HG02884 (cell line): Measurements from ENCODE around the gene TMEM63A.
A peak's percentile ranks its signal among the peaks of the same experiment; 100 is the strongest.
"Not testable (repeated sequence)": the region's sequence is repeated elsewhere in the genome, so short reads cannot be mapped to it uniquely, and the experiment has no call there.

ENCODE experiments used
- ATAC-seq: cut with Tn5 transposase; IDR thresholded peaks from one replicate; pipeline ENCODE4 v1.9.1; 2021; ENCODE audit warnings: mild to moderate bottlenecking, moderate library complexity; ENCODE audit not compliant: unreplicated experiment

Gene TMEM63A

GRCh38 chr1:225909477-225909876, 27.3 kb upstream of the TMEM63A start:
- no peak for ATAC-seq

DNA sequence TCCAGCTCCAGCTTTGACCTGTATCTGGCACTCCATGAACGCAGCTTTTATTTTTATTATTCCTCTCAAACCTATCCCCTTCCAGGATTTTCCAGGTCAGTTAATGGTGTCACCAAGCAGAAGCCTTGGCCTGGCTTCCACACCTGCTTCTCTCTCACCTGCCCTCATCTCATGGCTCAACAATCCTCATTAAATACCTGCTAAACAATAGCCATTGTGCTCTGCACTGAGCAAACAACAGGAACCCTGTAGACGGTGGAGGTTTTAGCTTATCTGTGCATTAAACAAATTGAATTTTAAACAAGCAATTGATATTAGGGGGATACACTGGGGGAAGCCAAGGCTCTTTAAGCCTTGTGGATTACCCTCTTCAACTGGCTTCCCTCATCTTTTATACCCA, 26.6 kb upstream of the TMEM63A start:
- ATAC-seq, result no peak

DNA sequence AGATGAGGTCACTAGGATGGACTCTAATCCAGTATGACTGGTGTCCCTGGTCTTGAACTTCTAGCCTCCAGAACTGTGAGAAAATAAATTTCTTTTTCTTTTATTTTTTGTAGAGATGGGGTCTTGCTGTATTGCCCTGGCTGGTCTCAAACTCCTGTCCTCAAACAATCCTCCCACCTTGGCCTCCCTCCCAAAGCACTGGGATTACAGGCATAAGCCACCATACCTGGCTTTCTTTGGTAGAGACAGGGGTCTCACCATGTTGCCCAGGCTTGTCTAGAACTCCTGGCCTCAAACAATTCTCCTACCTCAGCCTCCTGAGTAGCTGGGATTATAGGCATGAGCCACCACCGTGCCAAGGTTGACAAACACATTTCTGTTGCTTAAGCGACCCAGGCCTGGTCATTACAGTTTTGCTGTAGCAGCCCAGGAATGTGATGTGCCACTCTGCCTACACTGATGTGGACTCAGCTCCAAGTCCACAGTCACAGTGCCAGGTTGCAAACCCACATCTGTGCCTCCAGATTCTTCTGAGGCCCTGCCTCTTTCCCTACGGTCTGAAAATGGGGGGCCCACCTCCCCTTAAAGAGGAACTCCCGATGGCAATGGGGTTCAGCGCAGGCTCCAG, 25.9 kb upstream of the TMEM63A start:
- ATAC-seq, result no peak

- ATAC-seq, result no peak
Measured at GRCh38 chr1:225907341-225907740, 25.2 kb upstream of the TMEM63A start.

DNA sequence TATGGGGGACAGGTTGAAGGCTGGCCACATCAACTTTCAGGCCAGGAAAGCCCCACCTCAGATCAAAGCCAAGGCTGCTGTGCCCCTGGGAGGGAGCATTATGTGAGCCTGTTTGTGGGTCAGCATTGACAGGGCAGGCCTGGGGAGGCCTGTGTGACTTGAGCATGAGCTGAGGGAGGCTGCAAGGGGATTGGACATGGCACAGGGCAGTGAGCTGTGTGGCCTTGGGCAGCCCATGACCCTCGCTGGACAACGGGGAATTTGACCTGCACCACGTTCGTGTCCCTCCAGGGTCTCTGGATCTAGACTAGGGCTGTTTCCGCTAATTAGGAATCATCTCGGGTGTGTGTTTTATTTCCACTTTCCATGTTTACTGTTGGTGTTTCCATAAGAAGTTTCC, 24.3 kb upstream of the TMEM63A start:
- ATAC-seq, result no peak

DNA sequence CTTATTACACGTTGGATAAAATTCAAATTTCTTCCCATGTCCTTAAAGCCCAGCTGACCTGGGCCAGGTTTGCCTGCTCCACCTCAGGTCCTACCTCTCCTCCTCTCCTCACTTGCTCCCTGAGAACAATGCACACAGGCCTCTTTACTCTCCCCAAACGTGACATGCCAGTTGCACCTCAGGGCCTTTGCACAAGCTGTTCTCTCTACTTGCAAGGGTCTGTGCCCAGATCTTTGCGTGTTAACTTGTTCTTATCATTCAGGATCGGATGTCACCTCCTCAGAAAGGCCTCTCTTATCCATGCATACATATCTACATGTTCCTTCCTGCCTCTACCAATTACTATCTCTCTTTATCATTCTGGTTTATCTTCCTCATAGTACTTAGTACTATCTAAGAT, 21.4 kb upstream of the TMEM63A start:
- ATAC-seq, result no peak

- ATAC-seq, result no peak
Measured at GRCh38 chr1:225899044-225899925, 17.1 kb upstream of the TMEM63A start.

DNA sequence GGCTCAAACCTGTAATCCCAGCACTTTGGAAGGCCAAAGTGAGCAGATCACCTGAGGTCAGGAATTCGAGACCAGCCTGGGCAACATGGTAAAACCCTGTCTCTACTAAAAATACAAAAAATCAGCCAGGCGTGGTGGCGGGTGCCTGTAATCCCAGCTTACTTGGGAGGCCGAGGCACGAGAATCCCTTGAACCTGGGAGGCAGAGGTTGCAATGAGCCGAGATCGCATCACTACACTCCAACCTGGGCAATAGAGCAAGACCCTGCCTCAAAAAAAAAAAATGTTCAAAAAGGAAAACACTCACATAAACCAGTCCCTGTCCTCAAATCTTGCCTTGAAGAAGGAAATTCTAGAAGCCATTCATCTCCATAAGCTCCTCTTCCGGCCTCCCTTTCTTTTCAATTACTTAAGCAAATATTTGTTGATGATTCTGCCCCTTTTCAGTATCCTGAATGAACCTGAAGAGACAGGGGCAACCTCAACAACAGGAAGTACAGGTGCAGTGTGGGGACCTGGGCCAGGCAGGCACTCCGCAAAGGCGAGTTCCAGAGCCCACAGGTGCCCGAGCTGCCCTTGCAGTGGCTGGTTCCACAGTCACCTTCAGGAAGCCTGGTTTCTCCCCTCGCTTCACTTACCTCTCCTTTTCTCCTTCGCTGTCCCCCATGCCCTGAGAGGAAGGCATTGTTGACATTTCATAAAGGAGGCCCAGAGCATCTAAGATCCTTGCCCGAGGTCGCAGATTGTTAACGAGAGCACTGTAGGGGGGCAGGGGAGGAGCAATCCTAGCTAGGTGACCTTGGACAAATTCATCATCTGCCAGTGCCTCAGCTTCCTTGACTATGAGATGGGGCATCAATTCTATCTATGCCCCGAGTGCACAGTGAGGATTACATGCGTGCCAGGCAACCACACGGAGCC, 15.7 kb upstream of the TMEM63A start:
- ATAC-seq, result no peak

DNA sequence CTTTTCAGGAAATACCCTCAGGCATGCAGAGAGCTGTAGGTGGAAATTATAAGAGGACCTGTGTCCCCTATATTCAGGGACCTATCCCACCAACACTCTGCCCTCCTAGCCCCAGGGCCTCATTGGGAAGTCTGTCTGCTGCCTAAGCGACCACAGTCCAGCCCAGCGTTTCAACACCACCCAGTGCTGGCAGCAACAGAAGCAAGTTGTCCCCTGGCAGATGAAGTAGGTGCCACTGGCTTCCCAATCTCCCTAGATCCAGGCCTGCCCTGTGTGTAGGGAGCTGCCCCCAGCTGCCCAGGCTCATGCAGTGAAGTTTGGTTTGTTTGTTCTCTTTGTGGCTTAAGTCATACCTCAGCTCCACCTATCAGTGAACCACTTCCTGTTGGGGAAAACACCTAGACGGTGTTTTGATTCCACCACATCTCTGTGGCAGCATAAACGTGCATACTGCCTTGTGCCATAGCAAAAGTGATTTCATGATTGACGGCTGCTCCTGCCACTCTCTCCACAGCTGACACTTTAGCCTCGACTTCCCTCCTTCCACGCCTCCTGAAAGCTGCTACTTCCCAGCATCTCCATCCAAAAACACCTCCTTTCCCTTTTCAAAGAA, 14.9 kb upstream of the TMEM63A start:
- peak; percentile 100 for ATAC-seq

- ATAC-seq, result no peak
Measured at GRCh38 chr1:225896494-225896893, 14.3 kb upstream of the TMEM63A start.

- no peak for ATAC-seq
Measured at GRCh38 chr1:225892307-225892706, 10.1 kb upstream of the TMEM63A start.

DNA sequence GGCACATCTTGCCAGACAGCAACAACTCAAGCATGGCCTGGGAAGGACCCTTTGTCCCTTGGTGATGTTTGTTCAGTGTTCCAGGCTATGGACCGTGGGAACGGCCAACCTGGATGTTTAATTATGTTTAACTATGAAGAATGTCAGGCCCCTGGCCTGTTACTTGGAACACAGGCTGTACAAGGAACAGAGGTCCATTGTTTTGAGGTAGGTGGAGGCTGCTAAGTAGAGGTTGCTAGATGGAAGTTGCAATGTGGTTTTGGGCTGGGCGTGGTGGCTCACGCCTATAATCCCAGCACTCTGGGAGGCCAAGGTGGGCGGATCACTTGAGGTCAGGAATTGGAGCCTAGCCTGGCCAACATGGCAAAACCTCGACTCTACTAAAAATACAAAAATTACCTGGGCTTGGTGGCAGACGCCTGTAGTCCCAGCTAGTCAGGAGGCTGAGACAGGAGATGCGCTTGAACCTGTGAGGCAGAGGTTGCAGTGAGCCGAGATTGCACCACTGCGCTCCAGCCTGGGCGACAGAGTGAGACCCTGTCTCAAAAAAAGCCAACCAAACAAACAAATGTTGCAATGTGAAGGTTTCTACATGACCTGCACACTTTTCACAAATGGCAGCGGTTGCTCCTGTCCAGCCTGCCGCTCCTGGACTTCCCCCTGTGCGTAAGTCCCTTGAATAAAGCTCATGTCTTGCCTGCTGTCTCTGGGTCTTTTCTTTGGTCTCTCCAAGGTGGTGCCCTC, 9.2 kb upstream of the TMEM63A start:
- ATAC-seq, result no peak

DNA sequence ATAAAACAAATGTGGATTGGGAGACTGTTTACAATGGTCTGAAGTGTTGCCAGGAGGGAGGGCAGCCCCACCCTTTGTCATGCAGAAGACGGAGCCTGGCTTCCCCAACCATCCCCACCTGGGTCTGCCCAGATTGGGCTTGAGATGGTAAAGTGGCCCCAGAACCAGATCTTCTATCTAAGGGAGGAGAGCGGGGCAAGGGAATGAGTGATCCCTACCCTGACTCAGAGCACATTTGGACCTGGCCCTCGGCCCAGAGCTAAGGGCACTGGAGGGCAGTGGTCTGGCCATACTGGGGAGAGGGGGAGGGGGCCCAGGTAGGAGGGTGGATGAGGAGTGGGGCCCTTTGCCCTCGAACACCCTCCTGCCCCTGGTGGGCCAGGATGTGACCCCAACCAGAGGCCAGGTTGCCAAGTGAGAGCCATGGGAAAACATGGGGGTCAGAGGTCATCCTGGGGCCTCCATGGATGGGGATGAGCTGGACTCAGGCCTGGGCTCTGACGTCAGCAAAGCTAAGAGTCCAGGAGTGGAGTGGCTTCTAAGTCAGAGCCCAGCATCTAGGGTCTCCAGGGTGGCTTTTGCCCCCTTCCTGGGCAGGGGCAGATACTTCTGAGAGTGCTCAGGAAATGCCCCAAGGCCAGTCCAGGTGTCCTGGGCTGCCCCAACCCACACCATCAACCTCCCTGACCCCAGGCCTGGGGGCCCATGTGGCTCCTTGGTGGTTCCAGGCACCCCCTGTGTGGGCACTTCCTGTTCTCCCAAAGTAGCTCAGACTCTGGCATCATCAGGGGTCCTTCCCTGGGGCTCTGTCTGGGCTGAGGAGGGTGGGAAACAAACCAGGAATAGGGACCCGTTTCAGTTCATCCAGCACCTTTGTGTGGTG, 8.4 kb upstream of the TMEM63A start:
- no peak for ATAC-seq

DNA sequence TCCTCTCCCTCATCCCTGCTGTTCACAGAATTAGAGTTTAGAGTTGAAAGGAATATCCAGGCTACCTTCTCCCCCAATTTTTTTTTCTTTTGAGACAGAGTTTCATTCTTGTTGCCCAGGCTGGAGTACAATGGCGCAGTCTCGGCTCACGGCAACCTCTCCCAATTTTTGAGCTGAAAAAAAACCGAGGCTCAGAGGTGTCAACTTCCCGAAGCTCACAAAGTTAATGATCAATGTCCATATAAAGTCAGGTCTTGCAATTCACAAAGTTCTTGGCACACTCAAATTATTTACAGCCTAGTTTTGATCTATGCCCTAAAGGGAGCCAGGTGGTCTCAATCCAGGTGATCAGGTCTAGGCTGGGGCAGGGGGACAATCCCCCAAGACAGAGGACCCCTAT, 7.6 kb upstream of the TMEM63A start:
- no peak for ATAC-seq

DNA sequence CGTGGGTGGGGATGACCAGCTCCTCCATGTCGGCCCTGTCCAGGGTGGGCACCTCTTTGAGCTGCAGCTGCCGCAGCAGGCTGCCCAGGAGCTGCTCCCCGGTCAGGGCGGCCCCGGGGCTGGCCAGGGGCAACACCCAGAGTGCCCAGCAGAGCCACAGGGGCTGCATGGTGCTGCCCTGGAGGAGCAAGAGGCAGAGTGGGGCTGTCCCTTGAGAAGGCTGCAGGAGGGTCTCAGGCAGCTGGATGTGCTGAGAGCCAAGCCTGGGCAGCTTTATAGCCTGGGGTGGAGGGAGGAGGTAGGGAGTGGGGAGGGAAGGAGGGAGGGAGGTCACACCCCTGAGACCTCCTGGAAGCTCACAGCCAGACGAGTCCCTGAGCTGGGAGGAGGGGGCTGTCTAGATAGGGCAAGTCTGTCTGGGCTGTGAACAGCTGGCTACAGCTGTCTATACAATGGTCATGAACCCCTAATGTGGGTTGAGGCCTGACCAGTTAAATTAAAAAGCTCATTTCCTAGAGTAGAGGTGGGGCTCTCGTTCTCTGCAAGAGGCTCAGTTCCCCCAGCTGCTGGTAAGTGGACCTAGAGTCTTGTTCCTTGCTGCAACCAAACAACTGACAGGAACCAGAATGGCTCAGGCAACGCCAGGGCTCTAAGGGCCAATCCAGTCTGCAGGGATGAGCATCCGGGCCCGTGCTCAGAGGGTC, 6.9 kb upstream of the TMEM63A start, which contains the start of gene LEFTY1:
Gene LEFTY1 (minus strand): TSS at position 249 of the 704 bp plus-strand sequence. CDS start 80 bp downstream, at position 169.
- ATAC-seq, result no peak

- no peak for ATAC-seq
Measured at GRCh38 chr1:225888289-225888897, 6.2 kb upstream of the TMEM63A start.

- not testable (repeated sequence) for ATAC-seq
Measured at GRCh38 chr1:225887554-225888288, 5.5 kb upstream of the TMEM63A start.

GRCh38 chr1:225887030-225887314, 4.8 kb upstream of the TMEM63A start:
- ATAC-seq, result no peak
